ENCODE data around the gene PHF13. TPM values are rescaled to one million over a fixed set of nuclear protein-coding genes. Genes with fewer than 3 reads are reported as not detected.

PHF13 gene
- total and polyA plus RNA-seq, 9 of the 15 experiments (the other 6 are each of a cell fraction or from before 2014, with no cell fraction given): 1.8 to 36.1 (median 11.7) TPM

GRCh38 chr1:6652986-6653385 is 39.5 kb downstream of the PHF13 start (continued):
- TF ChIP-seq ATF6 (CRISPR knock-in tag; IDR thresholded peaks at IDR 0.05) (no peak), SETDB1 (IDR thresholded peaks at IDR 0.05; ENCODE audit: low read length) (no peak), U2AF1 (optimal IDR thresholded peaks at IDR 0.05; ENCODE audit: low read depth, low read length) (no peak), PKNOX1 (IDR thresholded peaks at IDR 0.05) (no peak), ZFPM2 (CRISPR knock-in tag; IDR thresholded peaks at IDR 0.05) (no peak), HNRNPLL (IDR thresholded peaks at IDR 0.05; ENCODE audit: low read depth, low read length, poor library complexity, severe bottlenecking) (no peak), CCAR2 (IDR thresholded peaks at IDR 0.05; ENCODE audit: low read depth, low read length) (no peak)
- TF ChIP-seq, protein P1, sequence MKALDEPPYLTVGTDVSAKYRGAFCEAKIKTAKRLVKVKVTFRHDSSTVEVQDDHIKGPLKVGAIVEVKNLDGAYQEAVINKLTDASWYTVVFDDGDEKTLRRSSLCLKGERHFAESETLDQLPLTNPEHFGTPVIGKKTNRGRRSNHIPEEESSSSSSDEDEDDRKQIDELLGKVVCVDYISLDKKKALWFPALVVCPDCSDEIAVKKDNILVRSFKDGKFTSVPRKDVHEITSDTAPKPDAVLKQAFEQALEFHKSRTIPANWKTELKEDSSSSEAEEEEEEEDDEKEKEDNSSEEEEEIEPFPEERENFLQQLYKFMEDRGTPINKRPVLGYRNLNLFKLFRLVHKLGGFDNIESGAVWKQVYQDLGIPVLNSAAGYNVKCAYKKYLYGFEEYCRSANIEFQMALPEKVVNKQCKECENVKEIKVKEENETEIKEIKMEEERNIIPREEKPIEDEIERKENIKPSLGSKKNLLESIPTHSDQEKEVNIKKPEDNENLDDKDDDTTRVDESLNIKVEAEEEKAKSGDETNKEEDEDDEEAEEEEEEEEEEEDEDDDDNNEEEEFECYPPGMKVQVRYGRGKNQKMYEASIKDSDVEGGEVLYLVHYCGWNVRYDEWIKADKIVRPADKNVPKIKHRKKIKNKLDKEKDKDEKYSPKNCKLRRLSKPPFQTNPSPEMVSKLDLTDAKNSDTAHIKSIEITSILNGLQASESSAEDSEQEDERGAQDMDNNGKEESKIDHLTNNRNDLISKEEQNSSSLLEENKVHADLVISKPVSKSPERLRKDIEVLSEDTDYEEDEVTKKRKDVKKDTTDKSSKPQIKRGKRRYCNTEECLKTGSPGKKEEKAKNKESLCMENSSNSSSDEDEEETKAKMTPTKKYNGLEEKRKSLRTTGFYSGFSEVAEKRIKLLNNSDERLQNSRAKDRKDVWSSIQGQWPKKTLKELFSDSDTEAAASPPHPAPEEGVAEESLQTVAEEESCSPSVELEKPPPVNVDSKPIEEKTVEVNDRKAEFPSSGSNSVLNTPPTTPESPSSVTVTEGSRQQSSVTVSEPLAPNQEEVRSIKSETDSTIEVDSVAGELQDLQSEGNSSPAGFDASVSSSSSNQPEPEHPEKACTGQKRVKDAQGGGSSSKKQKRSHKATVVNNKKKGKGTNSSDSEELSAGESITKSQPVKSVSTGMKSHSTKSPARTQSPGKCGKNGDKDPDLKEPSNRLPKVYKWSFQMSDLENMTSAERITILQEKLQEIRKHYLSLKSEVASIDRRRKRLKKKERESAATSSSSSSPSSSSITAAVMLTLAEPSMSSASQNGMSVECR (CRISPR knock-in tag; IDR thresholded peaks at IDR 0.05): no peak

All from K562 (cell line).